ENCODE results near the gene TREX2. TPM values are rescaled to one million over a fixed set of nuclear protein-coding genes. Genes with fewer than 3 reads are reported as not detected.
A peak's percentile ranks its signal among the peaks of the same experiment; 100 is the strongest.

Gene TREX2, protein sequence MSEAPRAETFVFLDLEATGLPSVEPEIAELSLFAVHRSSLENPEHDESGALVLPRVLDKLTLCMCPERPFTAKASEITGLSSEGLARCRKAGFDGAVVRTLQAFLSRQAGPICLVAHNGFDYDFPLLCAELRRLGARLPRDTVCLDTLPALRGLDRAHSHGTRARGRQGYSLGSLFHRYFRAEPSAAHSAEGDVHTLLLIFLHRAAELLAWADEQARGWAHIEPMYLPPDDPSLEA
- 0.76 and 0.78 TPM in 2 replicates for polyA plus RNA-seq (2012; rRNA removed)
- 0.08 and 0.20 TPM in 2 replicates for polyA plus RNA-seq (2012; cell fraction: cytosol; rRNA removed)
- 4.0 and 6.6 TPM in 2 replicates for polyA plus RNA-seq (2012; cell fraction: nucleus; rRNA removed)

DNA sequence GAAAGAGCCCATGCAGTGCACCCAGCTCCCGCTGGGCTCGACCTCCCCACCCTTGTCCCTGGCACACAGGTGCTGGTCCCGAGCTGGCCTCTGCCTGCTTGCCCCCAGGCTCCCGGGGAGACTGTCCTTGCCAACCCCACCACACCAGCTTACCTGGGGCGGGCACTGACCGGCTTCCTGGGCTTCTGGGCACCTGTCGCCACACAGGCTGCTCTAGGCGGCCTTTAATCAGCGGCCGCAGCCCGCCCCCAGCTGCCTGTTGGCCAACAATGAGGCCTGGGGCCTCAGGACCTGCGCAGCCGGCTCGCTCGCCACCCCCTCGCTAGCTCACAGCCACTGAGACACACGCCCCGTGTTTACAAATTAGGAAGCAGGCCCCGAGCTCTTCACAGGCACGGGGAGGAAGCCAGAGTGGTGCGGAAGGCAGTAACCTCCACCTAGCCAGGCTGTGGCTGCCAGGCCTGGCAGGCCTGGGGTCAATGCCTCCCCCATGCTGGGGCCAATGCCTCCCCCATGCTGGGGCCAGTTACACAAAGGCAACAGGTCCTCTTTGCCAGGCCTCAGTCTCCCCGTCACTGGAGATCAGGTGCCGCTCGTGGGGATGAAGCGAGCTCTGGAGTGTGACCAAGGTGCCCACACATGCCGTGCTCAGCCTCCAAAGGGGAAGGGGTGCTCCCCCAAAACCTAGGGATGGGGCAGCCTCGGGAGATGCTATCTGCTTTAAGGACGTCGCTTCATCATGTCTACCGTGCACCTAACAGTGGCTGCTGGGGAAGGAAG, at the start of gene TREX2:
Gene TREX2, minus strand, starts transcription at position 201 of the 780 bp plus-strand sequence. CDS start 626 bp downstream, outside the sequence.
- Histone ChIP-seq H3K27ac (ENCODE audit: low read depth in 2 of 2, low read length in 1 of 2) (no peak within 1 kb of the TSS), H3K79me2 (ENCODE audit: insufficient read depth) (no peaks in the 10 kb centered on the region), H3K4me2 (no peak within 1 kb of the TSS), H3K4me1 (ENCODE audit: control insufficient read depth in 1 of 2, insufficient read depth in 2 of 2, low read depth in 1 of 2, low read length in 1 of 2) (no peaks in the 10 kb centered on the region), H3K27me3 (ENCODE audit: insufficient read depth) (peaks cover 34% of the 10 kb centered on the region), H3K9ac (no peak within 1 kb of the TSS), H3K36me3 (replicated peaks in 1 of 2; ENCODE audit: control insufficient read depth in 1 of 2, insufficient read depth in 2 of 2, low read length in 1 of 2) (no peaks in the 10 kb centered on the region), H4K20me1 (ENCODE audit: insufficient read depth) (no peaks in the 10 kb centered on the region), H3K9me2 (no peaks in the 10 kb centered on the region), H3K4me3 (ENCODE audit: low read depth in 2 of 2, low read length in 1 of 2) (no peak within 1 kb of the TSS), H2AFZ (ENCODE audit: low read depth) (no peak within 1 kb of the TSS), H3K9me3 (no peaks in the 10 kb centered on the region), H3F3A (replicated peaks; ENCODE audit: insufficient read depth) (no peaks in the 10 kb centered on the region)
- WGBS (ENCODE audit: low lambda C conversion rate), result 74% methylated on average over 9 of the region's 30 CpGs
- DNase-seq, result no peak
- POLR2A ChIA-PET, result no interaction called here
- TF ChIP-seq YY1 (IDR thresholded peaks at IDR 0.05; ENCODE audit: low read depth), result no peak
- TF ChIP-seq, protein P1, sequence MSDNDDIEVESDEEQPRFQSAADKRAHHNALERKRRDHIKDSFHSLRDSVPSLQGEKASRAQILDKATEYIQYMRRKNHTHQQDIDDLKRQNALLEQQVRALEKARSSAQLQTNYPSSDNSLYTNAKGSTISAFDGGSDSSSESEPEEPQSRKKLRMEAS (IDR thresholded peaks at IDR 0.05; ENCODE audit: low read depth), result no peak
- TF ChIP-seq EZH2phosphoT487 (IDR thresholded peaks at IDR 0.05; ENCODE audit: borderline replicate concordance, low read depth), result no peak
- TF ChIP-seq, protein P2, sequence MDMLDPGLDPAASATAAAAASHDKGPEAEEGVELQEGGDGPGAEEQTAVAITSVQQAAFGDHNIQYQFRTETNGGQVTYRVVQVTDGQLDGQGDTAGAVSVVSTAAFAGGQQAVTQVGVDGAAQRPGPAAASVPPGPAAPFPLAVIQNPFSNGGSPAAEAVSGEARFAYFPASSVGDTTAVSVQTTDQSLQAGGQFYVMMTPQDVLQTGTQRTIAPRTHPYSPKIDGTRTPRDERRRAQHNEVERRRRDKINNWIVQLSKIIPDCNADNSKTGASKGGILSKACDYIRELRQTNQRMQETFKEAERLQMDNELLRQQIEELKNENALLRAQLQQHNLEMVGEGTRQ (IDR thresholded peaks at IDR 0.05; ENCODE audit: borderline replicate concordance, low read depth, low read length), result no peak
- no peak for TF ChIP-seq SIN3A (IDR thresholded peaks at IDR 0.05; ENCODE audit: borderline replicate concordance, low read depth, low read length)
- no peak for TF ChIP-seq FOSL2 (IDR thresholded peaks at IDR 0.05; ENCODE audit: borderline replicate concordance, low read depth)
- TF ChIP-seq RAD21 (IDR thresholded peaks at IDR 0.05; ENCODE audit: low read length), result no peak
- TF ChIP-seq FOXM1 (IDR thresholded peaks at IDR 0.05; ENCODE audit: low read depth), result no peak
- CTCF ChIA-PET, result interaction anchor here (0.6 to 1.4 kb wide), 5 partner anchors 15 to 62 kb away, joined by 3 to 7 read pairs (median 3); partner anchors contain the start of gene HAUS7

DNA sequence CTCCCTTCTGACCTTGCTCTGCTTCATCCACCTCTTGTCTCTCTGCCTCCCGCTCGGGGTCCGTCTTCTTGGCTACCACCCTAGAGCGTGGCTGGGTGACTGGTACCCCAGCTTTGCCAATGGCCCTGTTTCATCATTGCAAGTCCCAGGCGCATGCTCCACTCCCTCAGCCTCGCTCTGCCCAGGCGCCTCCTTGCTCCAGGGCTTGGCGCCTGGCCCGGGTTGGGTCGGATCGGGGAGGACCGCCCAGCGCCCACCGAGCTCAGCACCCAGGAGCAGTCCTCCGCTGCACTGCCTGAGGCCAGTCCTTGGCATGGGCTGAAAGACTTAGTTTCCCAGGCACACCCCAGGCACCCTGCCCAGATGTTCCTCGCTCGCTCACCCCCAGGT, 49.5 kb upstream of the TREX2 start:
- H4K20me1 ChIP-seq (ENCODE audit: insufficient read depth), result 0 out of 2 replicates have a peak, but pooled peaks cover 3% of the 10 kb centered on the region
- no peaks in the 10 kb centered on the region for H3K36me3 ChIP-seq (replicated peaks in 1 of 2; ENCODE audit: control insufficient read depth in 1 of 2, insufficient read depth in 2 of 2, low read length in 1 of 2)
- peaks cover 8 to 51% of the 10 kb centered on the region in 2 experiments; a peak in 1 of 4 replicates for H3K4me1 ChIP-seq (ENCODE audit: control insufficient read depth in 1 of 2, insufficient read depth in 2 of 2, low read depth in 1 of 2, low read length in 1 of 2)
- no peak overlapping the region for H2AFZ ChIP-seq (ENCODE audit: low read depth)
- no peak for DNase-seq
- H3F3A ChIP-seq (replicated peaks; ENCODE audit: insufficient read depth), result peaks cover 5% of the 10 kb centered on the region
- no peaks in the 10 kb centered on the region for H3K9me2 ChIP-seq
- H3K9me3 ChIP-seq, result no peaks in the 10 kb centered on the region
- no peaks in the 10 kb centered on the region for H3K27me3 ChIP-seq (ENCODE audit: insufficient read depth)
- POLR2A ChIA-PET, result no interaction called here
- H3K9ac ChIP-seq, result no peak overlapping the region; the same call in 1 of the 2 replicates
- TF ChIP-seq MXI1 (IDR thresholded peaks at IDR 0.05; ENCODE audit: low read depth, low read length), result no peak
- TF ChIP-seq CHD2 (IDR thresholded peaks at IDR 0.05; ENCODE audit: low read length, partially characterized antibody), result no peak
- no peak for TF ChIP-seq TAF1 (IDR thresholded peaks at IDR 0.05; ENCODE audit: borderline replicate concordance, low read depth, low read length)
- no peak for TF ChIP-seq FOSL2 (IDR thresholded peaks at IDR 0.05; ENCODE audit: borderline replicate concordance, low read depth)
- TF ChIP-seq, protein P3, sequence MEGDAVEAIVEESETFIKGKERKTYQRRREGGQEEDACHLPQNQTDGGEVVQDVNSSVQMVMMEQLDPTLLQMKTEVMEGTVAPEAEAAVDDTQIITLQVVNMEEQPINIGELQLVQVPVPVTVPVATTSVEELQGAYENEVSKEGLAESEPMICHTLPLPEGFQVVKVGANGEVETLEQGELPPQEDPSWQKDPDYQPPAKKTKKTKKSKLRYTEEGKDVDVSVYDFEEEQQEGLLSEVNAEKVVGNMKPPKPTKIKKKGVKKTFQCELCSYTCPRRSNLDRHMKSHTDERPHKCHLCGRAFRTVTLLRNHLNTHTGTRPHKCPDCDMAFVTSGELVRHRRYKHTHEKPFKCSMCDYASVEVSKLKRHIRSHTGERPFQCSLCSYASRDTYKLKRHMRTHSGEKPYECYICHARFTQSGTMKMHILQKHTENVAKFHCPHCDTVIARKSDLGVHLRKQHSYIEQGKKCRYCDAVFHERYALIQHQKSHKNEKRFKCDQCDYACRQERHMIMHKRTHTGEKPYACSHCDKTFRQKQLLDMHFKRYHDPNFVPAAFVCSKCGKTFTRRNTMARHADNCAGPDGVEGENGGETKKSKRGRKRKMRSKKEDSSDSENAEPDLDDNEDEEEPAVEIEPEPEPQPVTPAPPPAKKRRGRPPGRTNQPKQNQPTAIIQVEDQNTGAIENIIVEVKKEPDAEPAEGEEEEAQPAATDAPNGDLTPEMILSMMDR (IDR thresholded peaks at IDR 0.05), result peak; percentile 16; the same call in 1 of the 2 replicates
- TF ChIP-seq POLR2AphosphoS5 (IDR thresholded peaks at IDR 0.05; ENCODE audit: low read depth, low read length), result no peak
- TF ChIP-seq MEF2A (IDR thresholded peaks at IDR 0.05; ENCODE audit: borderline replicate concordance, low read depth), result no peak
- TF ChIP-seq, protein P4, sequence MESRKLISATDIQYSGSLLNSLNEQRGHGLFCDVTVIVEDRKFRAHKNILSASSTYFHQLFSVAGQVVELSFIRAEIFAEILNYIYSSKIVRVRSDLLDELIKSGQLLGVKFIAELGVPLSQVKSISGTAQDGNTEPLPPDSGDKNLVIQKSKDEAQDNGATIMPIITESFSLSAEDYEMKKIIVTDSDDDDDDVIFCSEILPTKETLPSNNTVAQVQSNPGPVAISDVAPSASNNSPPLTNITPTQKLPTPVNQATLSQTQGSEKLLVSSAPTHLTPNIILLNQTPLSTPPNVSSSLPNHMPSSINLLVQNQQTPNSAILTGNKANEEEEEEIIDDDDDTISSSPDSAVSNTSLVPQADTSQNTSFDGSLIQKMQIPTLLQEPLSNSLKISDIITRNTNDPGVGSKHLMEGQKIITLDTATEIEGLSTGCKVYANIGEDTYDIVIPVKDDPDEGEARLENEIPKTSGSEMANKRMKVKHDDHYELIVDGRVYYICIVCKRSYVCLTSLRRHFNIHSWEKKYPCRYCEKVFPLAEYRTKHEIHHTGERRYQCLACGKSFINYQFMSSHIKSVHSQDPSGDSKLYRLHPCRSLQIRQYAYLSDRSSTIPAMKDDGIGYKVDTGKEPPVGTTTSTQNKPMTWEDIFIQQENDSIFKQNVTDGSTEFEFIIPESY (IDR thresholded peaks at IDR 0.05; ENCODE audit: borderline replicate concordance, low read depth), result no peak
- TF ChIP-seq NFIC (IDR thresholded peaks at IDR 0.05; ENCODE audit: borderline replicate concordance), result no peak
- TF ChIP-seq TCF12 (IDR thresholded peaks at IDR 0.05), result no peak
- TF ChIP-seq NRF1 (IDR thresholded peaks at IDR 0.05; ENCODE audit: low read depth, low read length), result 0 out of 2 replicates have a peak, but pooled peaks have one; percentile 13
- no peak for TF ChIP-seq EZH2phosphoT487 (IDR thresholded peaks at IDR 0.05; ENCODE audit: borderline replicate concordance, low read depth)
- TF ChIP-seq RFX5 (IDR thresholded peaks at IDR 0.05; ENCODE audit: low read length), result no peak
- no peak for TF ChIP-seq RCOR1 (IDR thresholded peaks at IDR 0.05; ENCODE audit: low read length)
- no peak for TF ChIP-seq GATA2 (CRISPR knock-in tag; IDR thresholded peaks at IDR 0.05)
- H3K4me2 ChIP-seq, result peak overlapping the region; percentile 68; the same call in 1 of the 2 replicates
- peak overlapping the region; percentile 39; a peak in 2 of 4 replicates for H3K4me3 ChIP-seq (ENCODE audit: low read depth in 2 of 2, low read length in 1 of 2)
- H3K79me2 ChIP-seq (ENCODE audit: insufficient read depth), result no peaks in the 10 kb centered on the region
- 16% methylated on average over 14 of the region's 17 CpGs for WGBS (ENCODE audit: low lambda C conversion rate)
- H3K27ac ChIP-seq (ENCODE audit: low read depth in 2 of 2, low read length in 1 of 2), result no peak overlapping the region
- CTCF ChIA-PET, result interaction anchor here (1.1 to 7.0 kb wide), 3 partner anchors 12 to 34 kb away, joined by 3 to 70 read pairs (median 14); partner anchors contain the start of gene HAUS7
